Suppressor macrophage treated with lipopolysaccharide for 4 hours (primary cell): Measurements from ENCODE around the gene COA5.

ENCODE experiments used
- DNase-seq: peaks from one replicate; pipeline ENCODE4 v3.0.0-alpha.2; 2020

Gene COA5

GRCh38 chr2:98571121-98571701, 37.1 kb downstream of the COA5 start:
- no peak for DNase-seq

- no peak for DNase-seq
These were observed 38.0 kb downstream of the COA5 start for GRCh38 chr2:98570356-98570755.

- no peak for DNase-seq
These were observed 38.4 kb downstream of the COA5 start for GRCh38 chr2:98569915-98570314.

GRCh38 chr2:98569197-98569793, 39.0 kb downstream of the COA5 start:
- peak; percentile 67 for DNase-seq

GRCh38 chr2:98568161-98568956, 40.0 kb downstream of the COA5 start:
- DNase-seq = no peak

- DNase-seq = no peak
These were observed 42.4 kb downstream of the COA5 start for GRCh38 chr2:98565941-98566340.

GRCh38 chr2:98565286-98565860, 42.9 kb downstream of the COA5 start:
- DNase-seq = no peak

GRCh38 chr2:98564541-98565132, 43.7 kb downstream of the COA5 start:
- DNase-seq = no peak

GRCh38 chr2:98563394-98563793, 44.9 kb downstream of the COA5 start:
- DNase-seq = no peak

GRCh38 chr2:98561902-98562695, 46.2 kb downstream of the COA5 start:
- no peak for DNase-seq

GRCh38 chr2:98561018-98561417, 47.3 kb downstream of the COA5 start:
- DNase-seq = no peak

GRCh38 chr2:98560256-98560771, 48.0 kb downstream of the COA5 start:
- no peak for DNase-seq

- DNase-seq = no peak
These were observed 48.7 kb downstream of the COA5 start for GRCh38 chr2:98559581-98559980.

GRCh38 chr2:98558852-98559530, 49.3 kb downstream of the COA5 start:
- DNase-seq = no peak

GRCh38 chr2:98556344-98557033, 51.8 kb downstream of the COA5 start:
- DNase-seq = no peak

- DNase-seq = no peak
These were observed 52.6 kb downstream of the COA5 start for GRCh38 chr2:98555696-98556095.

- no peak for DNase-seq
These were observed 54.0 kb downstream of the COA5 start for GRCh38 chr2:98554116-98554861.

GRCh38 chr2:98552499-98553179, 55.7 kb downstream of the COA5 start:
- no peak for DNase-seq

GRCh38 chr2:98551316-98551715, 57.0 kb downstream of the COA5 start:
- no peak for DNase-seq

GRCh38 chr2:98550165-98550564, 58.1 kb downstream of the COA5 start:
- no peak for DNase-seq
